B cell (primary cell): Measurements from ENCODE around the gene CEP164.

Experiments used
- EZH2 ChIP-seq: IDR thresholded peaks from 2 replicates; pipeline ENCODE4 v1.6.1; 2012; ENCODE audit warnings: borderline replicate concordance, low read depth, mild to moderate bottlenecking, moderate library complexity, low read length; ENCODE audit not compliant: insufficient read depth, poor library complexity, severe bottlenecking
- TF ChIP-seq, protein P1 (sequence below): fragments of 200-600 bp; IDR thresholded peaks from one replicate; pipeline ENCODE4 v1.8.0; 2022; ENCODE audit warnings: antibody characterized with exemption, mild to moderate bottlenecking

DNA sequence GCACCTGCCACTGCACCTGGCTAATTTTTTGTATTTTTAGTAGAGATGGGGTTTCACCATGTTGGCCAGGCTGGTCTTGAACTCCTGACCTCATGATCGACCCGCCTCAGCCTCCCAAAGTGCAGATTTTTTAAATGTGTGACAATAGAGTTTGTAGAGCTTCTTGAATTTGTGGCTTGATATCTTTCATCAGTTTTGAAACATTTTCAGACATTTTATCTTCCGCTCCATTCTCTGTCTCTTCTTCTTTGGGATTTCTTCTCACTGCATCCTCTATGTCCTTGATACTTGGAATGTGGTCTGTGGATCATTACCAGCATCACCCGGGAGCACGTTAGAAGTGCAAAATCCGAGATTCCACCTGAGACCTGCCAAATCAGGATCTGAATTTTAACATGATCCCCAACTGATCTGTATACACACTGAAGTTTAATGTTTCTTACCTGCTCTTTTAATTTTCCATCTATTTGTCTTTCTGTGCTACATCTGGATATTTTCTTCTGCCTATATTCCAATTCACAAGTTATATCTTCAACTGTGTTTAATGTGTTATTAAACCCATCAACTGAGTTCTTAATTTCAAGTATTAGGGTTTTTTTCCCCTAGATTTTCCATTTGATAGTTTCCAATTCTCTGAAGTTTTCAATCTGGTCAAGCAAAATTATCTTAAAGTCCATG, 126.4 kb downstream of the CEP164 start:
- TF ChIP-seq, protein P1, sequence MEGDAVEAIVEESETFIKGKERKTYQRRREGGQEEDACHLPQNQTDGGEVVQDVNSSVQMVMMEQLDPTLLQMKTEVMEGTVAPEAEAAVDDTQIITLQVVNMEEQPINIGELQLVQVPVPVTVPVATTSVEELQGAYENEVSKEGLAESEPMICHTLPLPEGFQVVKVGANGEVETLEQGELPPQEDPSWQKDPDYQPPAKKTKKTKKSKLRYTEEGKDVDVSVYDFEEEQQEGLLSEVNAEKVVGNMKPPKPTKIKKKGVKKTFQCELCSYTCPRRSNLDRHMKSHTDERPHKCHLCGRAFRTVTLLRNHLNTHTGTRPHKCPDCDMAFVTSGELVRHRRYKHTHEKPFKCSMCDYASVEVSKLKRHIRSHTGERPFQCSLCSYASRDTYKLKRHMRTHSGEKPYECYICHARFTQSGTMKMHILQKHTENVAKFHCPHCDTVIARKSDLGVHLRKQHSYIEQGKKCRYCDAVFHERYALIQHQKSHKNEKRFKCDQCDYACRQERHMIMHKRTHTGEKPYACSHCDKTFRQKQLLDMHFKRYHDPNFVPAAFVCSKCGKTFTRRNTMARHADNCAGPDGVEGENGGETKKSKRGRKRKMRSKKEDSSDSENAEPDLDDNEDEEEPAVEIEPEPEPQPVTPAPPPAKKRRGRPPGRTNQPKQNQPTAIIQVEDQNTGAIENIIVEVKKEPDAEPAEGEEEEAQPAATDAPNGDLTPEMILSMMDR: no peak
- no peak for TF ChIP-seq EZH2
